Measurements from ENCODE around the gene CYP46A1.
"Not testable (repeated sequence)": the region's sequence is repeated elsewhere in the genome, so short reads cannot be mapped to it uniquely, and the experiment has no call there.

CYP46A1 gene

GRCh38 chr14:99656171-99656570 is 27.9 kb upstream of the CYP46A1 start:
- DNase-seq (ENCODE audit: low read depth in 1 of 2, low spot score in 1 of 2): no peak

- no peak for DNase-seq (ENCODE audit: low read depth in 1 of 2, low spot score in 1 of 2)
These were observed 26.4 kb upstream of the CYP46A1 start for GRCh38 chr14:99657645-99658155.

GRCh38 chr14:99658218-99658845 is 25.8 kb upstream of the CYP46A1 start:
- DNase-seq (ENCODE audit: low read depth in 1 of 2, low spot score in 1 of 2): no peak

DNA sequence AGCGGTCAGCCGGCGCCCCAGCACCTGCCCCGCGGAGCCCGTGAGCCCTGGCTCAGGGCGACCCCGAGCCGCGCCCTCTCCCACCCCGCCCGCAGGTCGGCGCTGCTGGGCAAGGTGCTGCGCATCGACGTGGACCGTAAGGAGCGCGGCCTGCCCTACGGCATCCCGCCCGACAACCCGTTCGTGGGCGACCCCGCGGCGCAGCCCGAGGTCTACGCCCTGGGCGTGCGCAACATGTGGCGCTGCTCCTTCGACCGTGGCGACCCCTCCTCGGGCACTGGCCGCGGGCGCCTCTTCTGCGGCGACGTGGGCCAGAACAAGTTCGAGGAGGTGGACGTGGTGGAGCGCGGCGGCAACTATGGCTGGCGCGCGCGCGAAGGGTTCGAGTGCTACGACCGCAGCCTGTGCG is 24.8 kb upstream of the CYP46A1 start:
- DNase-seq (ENCODE audit: low read depth in 1 of 2, low spot score in 1 of 2): no peak

DNA sequence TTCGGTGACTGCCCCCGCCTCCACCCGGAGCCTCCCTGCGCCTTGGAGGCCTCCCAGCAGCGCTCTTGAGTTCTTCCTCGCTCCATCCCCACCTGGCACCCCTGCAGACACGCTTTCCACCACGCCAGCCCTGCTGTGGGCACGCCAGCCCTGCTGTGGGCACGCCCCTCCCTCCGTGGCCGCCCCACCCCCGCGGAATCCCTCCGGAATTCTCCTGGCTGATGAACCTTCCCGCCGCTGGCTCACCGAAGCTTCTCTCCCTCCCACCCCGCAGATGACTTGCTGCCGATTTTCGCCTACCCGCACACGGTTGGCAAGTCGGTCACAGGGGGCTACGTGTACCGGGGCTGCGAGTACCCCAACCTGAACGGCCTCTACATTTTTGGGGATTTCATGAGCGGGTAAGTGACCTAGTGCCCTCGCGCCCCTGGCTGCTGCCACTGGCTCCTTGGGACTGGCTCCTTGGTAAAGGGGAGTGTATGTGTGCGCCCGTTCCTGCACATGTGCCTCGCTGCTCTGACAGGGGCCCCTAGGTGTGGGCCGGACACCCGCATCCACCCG is 24.0 kb upstream of the CYP46A1 start:
- no peak for DNase-seq (ENCODE audit: low read depth in 1 of 2, low spot score in 1 of 2)

DNA sequence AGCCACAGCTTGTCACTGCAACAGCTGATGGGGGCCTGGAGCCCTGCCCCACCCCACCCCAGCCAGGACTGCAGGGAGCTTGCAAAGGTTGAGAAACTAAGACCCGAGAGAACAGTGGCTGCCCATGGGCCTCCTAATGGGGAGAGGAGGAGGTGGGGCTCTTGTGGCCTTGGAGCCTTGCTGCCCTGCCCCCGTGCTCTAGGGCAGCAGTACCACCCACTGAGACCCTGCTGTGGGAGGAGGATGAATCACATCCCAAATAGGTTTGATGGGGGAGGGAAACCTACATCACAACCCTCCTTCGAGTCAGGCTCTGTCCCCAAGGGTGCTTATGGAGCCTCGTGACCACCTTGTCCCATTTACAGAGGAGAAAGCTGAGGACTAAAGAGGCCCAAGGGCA is 23.3 kb upstream of the CYP46A1 start:
- no peak for DNase-seq (ENCODE audit: low read depth in 1 of 2, low spot score in 1 of 2)

GRCh38 chr14:99661206-99661605 is 22.9 kb upstream of the CYP46A1 start:
- DNase-seq (ENCODE audit: low read depth in 1 of 2, low spot score in 1 of 2): not testable (repeated sequence)

DNA sequence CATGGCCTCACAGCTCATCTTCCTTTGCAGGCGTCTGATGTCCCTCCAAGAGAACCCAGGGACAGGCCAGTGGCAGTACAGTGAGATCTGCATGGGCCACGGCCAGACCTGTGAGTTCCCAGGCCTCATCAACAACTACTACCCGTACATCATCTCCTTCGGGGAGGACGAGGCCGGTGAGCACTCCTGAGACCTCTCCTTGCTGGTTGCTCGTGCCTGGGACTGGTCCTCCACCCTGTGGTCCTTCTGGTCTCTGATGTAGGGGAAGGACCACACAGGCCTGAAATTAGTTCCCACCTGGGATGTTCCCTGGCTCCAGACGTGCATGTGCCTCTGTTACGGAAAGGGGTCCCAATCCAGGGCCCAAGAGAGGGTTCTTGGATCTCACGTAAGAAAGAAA is 21.3 kb upstream of the CYP46A1 start:
- DNase-seq (ENCODE audit: low read depth in 1 of 2, low spot score in 1 of 2): no peak

DNA sequence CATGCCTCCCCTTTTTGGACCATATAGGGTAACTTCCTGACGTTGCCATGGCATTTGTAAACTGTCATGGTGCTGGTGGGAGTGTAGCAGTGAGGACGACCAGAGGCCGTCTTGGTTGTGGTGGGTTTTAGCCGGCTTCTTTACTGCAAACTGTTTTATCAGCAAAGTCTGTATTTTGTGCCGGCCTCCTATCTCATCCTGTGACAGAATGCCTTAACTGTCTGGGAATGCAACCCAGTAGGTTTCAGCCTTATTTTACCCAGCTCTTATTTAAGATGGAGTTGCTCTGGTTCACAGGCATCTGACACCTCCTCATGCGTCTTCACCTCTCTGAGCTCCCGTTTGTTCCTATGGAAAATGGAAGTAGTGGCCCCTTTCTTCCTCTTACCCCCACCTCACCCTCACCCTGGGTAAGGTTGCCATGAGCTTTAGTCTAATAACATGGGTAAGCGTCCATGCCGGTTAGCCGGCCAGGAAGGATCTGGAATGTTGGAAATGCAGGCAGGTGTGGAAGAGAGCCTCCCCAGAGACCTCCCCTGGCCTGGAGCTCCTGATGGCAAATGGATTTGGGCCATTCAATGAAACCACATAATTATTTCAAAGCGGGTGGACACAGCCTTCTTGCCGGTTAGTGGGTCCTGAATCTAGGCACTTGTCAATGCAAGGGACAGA is 20.6 kb upstream of the CYP46A1 start:
- DNase-seq (ENCODE audit: low read depth in 1 of 2, low spot score in 1 of 2): no peak

DNA sequence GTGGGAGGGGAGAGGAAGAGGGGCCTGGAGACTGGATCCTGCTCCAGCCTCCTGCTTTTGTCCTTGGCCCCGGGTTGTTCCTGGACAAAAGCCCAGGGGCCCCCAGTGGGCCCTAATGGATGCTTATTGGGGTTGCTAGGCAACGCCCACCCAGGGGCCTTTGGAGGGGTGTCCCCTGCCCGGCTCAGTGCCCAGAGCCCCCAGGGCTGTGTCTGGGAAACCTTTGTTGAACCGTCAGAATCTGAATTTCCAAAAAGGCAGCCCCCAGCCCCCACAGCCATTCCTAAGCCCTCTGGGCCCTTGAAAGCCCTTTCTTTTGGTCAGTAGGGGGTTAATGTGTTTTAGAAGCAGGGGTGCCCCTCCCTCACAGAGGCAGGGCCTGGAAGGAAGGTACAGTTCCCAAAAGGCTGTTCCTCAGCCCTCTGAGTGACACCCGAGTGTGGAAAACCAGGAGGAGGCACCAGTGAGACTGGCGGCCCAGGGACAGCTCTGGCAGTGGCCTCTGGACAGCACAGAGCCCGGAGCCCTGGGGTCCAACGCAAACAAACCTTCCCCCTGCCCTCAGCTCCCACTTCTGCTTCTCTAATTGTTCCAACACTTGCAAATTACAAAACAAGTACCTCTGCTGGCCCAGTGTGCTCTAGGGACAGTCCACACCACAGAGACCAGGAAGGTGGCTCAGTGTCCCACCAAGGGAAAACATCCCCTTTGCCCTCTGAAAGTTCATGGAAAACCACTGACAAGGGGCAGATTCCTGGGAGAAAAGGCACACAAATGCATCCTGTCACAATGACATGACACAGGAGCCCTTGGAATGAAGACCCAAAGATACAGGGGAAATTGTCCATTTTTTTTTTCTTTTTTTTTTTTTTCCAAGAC is 19.8 kb upstream of the CYP46A1 start:
- no peak for DNase-seq (ENCODE audit: low read depth in 1 of 2, low spot score in 1 of 2)

- DNase-seq (ENCODE audit: low read depth in 1 of 2, low spot score in 1 of 2): no peak
These were observed 19.2 kb upstream of the CYP46A1 start for GRCh38 chr14:99664937-99665273.

DNA sequence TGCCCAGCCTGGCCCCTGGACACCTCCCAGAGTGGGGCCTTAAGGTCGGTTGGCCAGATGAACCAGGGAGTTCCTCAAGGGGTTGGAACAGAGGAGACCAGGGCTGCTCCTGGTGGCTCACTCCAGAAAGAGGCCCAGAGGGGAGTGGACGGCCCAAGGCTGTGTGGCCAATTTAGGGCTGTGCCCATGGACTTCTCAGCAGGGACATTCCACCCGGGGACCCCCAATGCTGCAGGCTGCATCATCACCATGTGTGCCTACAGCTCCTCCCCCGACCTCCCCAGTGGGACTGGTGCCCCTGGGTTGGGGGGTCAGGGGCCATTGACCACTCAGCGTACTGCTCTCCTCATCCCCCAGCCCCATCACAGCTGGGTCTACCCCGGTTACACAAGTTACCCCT is 17.6 kb upstream of the CYP46A1 start:
- no peak for DNase-seq (ENCODE audit: low read depth in 1 of 2, low spot score in 1 of 2)

- DNase-seq (ENCODE audit: low read depth in 1 of 2, low spot score in 1 of 2): no peak
These were observed 17.1 kb upstream of the CYP46A1 start for GRCh38 chr14:99667045-99667444.

DNA sequence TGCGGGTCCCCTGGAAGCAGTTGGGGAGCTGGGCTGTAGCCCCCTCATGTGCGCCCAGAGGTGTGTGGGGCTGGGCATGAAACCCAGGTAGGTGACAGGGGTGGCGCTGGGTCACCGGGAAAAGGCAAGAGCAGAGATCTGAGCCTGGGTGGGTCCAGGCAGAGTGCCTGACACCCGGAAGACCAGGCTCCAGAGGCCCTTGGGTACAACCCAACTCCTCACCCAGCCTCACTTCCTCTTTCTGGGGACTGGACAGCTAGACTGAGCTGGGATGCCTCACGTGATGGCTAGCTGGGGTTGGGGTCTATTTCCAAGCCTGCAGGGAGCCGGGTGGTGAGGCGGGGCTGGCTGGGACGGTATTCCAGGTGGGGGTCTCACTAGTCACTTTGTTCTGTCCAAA is 16.3 kb upstream of the CYP46A1 start:
- DNase-seq (ENCODE audit: low read depth in 1 of 2, low spot score in 1 of 2): no peak

DNA sequence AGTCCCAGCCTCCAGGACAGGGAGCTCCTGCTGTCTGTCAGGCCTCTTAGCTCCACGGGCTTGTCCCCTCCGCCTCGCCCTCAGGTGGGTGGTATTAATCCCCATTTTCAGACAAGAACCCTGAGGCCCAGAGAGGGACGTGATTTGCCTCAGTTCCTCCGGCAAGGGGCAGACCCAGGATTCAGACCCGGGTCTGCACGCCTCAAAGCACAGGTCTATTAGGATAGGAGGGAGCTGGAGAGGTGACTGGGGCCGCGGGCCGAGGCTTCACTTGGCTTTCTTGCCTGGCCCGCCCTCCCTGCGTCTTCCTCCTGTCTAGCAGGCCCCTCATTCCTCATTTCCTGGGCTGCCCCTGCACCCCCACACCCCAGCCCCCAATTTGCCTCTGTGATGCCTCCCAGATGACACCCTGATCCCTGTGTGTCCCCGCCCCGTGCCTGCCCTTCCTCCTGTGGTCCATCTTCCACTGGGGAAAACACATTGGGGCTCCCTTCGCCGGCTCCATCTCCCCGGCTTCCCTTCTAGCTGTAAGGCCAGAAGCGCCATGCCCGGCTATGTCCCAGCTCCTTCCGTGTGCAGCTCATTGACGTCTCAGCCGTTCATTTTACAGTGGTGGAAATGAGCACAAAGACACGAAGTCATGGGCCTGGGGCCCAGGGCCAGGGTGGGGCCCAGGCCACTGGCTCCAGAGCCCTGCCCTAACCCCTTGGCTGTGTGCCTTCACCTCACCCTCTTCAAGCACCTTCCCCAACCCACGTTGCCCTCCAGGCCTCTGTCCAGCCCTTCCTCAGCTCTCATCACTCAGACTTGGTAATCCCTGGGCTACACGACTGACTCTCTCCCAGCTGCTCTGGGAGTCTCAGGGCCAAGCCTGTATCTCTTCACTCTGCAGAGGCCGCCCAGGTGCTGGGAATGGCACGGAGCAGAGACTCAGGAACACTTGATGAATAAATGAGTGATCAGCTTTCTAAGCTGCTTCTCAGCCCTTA is 15.5 kb upstream of the CYP46A1 start:
- no peak for DNase-seq (ENCODE audit: low read depth in 1 of 2, low spot score in 1 of 2)

DNA sequence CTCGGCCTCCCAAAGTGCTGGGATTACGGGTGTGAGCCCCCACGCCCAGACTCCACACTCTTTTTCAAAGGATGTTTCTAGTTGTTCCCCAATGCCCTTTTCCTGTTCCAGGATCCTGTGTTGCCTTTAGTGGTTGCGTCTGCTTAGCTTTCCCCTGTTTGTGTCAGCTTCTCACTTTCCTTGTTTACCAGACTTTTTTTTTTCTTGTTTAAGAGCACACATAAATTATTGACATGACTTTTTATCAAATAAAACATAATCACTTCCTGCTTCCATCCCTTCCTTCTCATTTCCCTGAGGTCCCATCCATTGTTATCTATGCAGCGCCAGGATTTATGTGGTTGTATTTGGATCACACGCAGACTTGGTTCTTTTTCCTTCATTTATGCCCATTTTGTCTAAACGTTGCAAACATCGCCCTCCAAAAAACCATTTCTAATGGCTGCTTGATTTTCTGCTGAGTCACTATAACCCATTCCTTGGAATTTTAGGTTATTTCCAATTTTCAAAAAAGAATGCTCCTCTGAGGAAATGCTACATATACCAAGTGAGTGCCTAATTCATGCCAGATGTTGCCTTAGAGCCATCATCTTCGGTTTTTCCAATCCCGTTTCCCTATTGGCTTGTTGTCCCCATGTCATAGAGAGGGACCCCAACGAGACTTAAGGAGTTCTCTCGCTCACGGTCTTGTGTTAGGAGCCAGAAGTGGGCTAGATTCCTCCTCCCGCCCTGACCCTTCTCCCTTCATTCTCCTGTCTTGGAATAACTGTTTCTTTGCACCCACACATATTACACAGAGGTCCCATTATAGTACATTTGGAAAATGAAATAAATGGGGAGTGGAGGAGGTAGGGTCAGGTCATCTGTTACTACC is 13.5 kb upstream of the CYP46A1 start:
- DNase-seq (ENCODE audit: low read depth in 1 of 2, low spot score in 1 of 2): no peak

DNA sequence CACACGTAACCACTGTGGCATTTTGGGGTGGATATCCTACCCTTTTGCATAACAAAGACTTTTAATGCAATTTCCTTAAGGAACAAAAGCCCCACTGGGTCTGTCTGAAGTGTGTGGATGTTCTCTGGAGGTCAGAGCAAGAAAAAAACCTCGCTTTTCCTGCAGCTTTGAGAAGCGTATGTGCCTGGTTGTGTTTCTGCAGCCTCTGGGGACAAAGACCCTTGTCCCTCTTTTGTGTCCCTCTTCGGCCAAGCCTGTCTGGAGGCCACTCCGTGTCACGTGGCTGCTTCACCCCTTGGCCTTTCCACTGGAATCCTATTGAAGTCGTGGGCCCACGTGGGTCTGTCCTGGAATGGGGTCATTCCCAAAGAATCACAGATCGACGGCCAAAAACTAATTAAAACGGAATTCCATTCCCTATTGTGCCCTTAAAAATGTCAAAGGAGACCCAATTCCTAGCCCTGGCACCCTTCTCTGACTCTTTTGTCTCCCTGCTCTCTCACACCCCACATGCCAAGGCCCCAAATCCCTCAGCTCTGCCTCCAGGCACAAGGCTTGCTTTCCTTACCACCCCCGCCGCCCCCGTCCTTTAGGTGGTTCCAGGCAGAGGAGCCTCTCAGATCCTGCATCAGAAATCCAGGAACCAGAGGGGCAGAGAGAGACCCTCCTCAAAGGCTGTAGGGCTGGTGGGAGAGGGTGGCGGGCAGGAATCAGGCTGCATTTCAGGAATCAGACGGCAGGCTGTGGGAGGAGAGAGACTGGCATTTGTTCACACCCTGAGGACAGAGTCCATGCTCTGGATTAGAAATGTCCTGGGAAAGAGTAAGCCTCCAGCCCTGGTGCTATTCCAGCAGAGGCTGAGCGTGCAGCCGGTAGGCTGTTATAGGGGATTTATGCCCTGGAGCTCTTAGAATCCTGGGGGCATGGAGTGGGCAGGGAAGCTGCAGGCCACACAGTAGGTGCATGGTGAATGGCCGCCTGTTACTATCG is 12.6 kb upstream of the CYP46A1 start:
- DNase-seq (ENCODE audit: low read depth in 1 of 2, low spot score in 1 of 2): no peak
